ENCODE results near the gene KRTAP13-2. TPM values are rescaled to one million over a fixed set of nuclear protein-coding genes. Genes with fewer than 3 reads are reported as not detected.

Gene KRTAP13-2
- total and polyA plus RNA-seq, 2 experiments from 2014 or later: not detected

DNA sequence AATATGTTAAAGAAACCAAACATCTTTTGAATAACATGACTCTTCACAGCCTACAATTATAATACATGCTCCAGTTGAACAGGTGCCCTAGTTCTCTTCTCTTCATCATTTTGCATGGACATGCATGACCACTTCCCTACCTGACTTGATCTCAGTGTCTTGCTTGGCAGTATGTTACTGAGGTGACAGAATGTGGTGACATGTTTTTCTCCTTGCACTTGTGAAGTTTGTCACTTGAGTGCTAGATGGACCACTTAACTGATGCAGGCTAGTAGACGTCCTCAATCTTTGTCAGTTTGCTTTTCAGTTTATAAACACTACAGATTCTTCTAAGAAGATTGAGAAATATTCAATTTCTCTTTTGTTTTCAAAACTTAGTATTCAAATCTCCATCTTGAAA lies 10.1 kb upstream of the KRTAP13-2 start:
- DNase-seq (ENCODE audit: low spot score): no peak
- H3K79me2 ChIP-seq (replicated peaks; ENCODE audit: insufficient read depth): no peaks in the 10 kb centered on the region
- H3K27ac Mint-ChIP-seq: no peak overlapping the region
- no peaks in the 10 kb centered on the region for H3K36me3 ChIP-seq (ENCODE audit: insufficient read depth)
- H3K4me1 ChIP-seq (ENCODE audit: insufficient read depth): no peaks in the 10 kb centered on the region
- no peaks in the 10 kb centered on the region for H3K27me3 ChIP-seq (ENCODE audit: insufficient read depth)
- peaks cover 3% of the 10 kb centered on the region; the same call in 1 of the 3 replicates for H3K9me3 Mint-ChIP-seq
- no peaks in the 10 kb centered on the region for H3F3A ChIP-seq (replicated peaks; ENCODE audit: low read depth)
- no peak overlapping the region for H3K4me3 ChIP-seq
- peaks cover 4% of the 10 kb centered on the region; the same call in 1 of the 3 replicates for H3K4me1 Mint-ChIP-seq
- no peak for ATAC-seq
- peaks cover 19% of the 10 kb centered on the region; the same call in 1 of the 2 replicates for H3K9me2 ChIP-seq (ENCODE audit: insufficient read depth)
- H4K20me1 ChIP-seq (replicated peaks; ENCODE audit: insufficient read depth): no peaks in the 10 kb centered on the region
- H2AFZ ChIP-seq: no peak overlapping the region
- H3K36me3 Mint-ChIP-seq (ENCODE audit: low read depth): no peaks in the 10 kb centered on the region
- H3K27ac ChIP-seq (ENCODE audit: low read depth): no peak overlapping the region
- no peak overlapping the region for H3K4me2 ChIP-seq
- TF ChIP-seq ZNF331 (CRISPR knock-in tag; IDR thresholded peaks at IDR 0.05; ENCODE audit: low read depth) (no peak), EZH2phosphoT487 (IDR thresholded peaks at IDR 0.05; ENCODE audit: unreplicated experiment) (no peak), POLR2AphosphoS5 (IDR thresholded peaks at IDR 0.05; ENCODE audit: low read depth) (no peak), JUNB (IDR thresholded peaks at IDR 0.05; ENCODE audit: unreplicated experiment) (no peak), STAT1 (IDR thresholded peaks at IDR 0.05; ENCODE audit: unreplicated experiment) (no peak), NANOG (IDR thresholded peaks at IDR 0.05; ENCODE audit: borderline replicate concordance) (no peak), CREB1 (CRISPR knock-in tag; IDR thresholded peaks at IDR 0.05; ENCODE audit: low read depth) (no peak), ZNF114 (CRISPR knock-in tag; IDR thresholded peaks at IDR 0.05) (no peak), EZH2 (IDR thresholded peaks at IDR 0.05; ENCODE audit: low read depth, unreplicated experiment) (no peak)
- TF ChIP-seq, protein P1, sequence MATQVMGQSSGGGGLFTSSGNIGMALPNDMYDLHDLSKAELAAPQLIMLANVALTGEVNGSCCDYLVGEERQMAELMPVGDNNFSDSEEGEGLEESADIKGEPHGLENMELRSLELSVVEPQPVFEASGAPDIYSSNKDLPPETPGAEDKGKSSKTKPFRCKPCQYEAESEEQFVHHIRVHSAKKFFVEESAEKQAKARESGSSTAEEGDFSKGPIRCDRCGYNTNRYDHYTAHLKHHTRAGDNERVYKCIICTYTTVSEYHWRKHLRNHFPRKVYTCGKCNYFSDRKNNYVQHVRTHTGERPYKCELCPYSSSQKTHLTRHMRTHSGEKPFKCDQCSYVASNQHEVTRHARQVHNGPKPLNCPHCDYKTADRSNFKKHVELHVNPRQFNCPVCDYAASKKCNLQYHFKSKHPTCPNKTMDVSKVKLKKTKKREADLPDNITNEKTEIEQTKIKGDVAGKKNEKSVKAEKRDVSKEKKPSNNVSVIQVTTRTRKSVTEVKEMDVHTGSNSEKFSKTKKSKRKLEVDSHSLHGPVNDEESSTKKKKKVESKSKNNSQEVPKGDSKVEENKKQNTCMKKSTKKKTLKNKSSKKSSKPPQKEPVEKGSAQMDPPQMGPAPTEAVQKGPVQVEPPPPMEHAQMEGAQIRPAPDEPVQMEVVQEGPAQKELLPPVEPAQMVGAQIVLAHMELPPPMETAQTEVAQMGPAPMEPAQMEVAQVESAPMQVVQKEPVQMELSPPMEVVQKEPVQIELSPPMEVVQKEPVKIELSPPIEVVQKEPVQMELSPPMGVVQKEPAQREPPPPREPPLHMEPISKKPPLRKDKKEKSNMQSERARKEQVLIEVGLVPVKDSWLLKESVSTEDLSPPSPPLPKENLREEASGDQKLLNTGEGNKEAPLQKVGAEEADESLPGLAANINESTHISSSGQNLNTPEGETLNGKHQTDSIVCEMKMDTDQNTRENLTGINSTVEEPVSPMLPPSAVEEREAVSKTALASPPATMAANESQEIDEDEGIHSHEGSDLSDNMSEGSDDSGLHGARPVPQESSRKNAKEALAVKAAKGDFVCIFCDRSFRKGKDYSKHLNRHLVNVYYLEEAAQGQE (IDR thresholded peaks at IDR 0.05; ENCODE audit: unreplicated experiment): no peak
- TF ChIP-seq, protein P2, sequence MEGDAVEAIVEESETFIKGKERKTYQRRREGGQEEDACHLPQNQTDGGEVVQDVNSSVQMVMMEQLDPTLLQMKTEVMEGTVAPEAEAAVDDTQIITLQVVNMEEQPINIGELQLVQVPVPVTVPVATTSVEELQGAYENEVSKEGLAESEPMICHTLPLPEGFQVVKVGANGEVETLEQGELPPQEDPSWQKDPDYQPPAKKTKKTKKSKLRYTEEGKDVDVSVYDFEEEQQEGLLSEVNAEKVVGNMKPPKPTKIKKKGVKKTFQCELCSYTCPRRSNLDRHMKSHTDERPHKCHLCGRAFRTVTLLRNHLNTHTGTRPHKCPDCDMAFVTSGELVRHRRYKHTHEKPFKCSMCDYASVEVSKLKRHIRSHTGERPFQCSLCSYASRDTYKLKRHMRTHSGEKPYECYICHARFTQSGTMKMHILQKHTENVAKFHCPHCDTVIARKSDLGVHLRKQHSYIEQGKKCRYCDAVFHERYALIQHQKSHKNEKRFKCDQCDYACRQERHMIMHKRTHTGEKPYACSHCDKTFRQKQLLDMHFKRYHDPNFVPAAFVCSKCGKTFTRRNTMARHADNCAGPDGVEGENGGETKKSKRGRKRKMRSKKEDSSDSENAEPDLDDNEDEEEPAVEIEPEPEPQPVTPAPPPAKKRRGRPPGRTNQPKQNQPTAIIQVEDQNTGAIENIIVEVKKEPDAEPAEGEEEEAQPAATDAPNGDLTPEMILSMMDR (conservative IDR thresholded peaks at IDR 0.05; ENCODE audit: low read depth in 2 of 2): no peak
- TF ChIP-seq, protein P3, sequence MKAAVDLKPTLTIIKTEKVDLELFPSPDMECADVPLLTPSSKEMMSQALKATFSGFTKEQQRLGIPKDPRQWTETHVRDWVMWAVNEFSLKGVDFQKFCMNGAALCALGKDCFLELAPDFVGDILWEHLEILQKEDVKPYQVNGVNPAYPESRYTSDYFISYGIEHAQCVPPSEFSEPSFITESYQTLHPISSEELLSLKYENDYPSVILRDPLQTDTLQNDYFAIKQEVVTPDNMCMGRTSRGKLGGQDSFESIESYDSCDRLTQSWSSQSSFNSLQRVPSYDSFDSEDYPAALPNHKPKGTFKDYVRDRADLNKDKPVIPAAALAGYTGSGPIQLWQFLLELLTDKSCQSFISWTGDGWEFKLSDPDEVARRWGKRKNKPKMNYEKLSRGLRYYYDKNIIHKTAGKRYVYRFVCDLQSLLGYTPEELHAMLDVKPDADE (IDR thresholded peaks at IDR 0.05): no peak
- TF ChIP-seq, protein P4, sequence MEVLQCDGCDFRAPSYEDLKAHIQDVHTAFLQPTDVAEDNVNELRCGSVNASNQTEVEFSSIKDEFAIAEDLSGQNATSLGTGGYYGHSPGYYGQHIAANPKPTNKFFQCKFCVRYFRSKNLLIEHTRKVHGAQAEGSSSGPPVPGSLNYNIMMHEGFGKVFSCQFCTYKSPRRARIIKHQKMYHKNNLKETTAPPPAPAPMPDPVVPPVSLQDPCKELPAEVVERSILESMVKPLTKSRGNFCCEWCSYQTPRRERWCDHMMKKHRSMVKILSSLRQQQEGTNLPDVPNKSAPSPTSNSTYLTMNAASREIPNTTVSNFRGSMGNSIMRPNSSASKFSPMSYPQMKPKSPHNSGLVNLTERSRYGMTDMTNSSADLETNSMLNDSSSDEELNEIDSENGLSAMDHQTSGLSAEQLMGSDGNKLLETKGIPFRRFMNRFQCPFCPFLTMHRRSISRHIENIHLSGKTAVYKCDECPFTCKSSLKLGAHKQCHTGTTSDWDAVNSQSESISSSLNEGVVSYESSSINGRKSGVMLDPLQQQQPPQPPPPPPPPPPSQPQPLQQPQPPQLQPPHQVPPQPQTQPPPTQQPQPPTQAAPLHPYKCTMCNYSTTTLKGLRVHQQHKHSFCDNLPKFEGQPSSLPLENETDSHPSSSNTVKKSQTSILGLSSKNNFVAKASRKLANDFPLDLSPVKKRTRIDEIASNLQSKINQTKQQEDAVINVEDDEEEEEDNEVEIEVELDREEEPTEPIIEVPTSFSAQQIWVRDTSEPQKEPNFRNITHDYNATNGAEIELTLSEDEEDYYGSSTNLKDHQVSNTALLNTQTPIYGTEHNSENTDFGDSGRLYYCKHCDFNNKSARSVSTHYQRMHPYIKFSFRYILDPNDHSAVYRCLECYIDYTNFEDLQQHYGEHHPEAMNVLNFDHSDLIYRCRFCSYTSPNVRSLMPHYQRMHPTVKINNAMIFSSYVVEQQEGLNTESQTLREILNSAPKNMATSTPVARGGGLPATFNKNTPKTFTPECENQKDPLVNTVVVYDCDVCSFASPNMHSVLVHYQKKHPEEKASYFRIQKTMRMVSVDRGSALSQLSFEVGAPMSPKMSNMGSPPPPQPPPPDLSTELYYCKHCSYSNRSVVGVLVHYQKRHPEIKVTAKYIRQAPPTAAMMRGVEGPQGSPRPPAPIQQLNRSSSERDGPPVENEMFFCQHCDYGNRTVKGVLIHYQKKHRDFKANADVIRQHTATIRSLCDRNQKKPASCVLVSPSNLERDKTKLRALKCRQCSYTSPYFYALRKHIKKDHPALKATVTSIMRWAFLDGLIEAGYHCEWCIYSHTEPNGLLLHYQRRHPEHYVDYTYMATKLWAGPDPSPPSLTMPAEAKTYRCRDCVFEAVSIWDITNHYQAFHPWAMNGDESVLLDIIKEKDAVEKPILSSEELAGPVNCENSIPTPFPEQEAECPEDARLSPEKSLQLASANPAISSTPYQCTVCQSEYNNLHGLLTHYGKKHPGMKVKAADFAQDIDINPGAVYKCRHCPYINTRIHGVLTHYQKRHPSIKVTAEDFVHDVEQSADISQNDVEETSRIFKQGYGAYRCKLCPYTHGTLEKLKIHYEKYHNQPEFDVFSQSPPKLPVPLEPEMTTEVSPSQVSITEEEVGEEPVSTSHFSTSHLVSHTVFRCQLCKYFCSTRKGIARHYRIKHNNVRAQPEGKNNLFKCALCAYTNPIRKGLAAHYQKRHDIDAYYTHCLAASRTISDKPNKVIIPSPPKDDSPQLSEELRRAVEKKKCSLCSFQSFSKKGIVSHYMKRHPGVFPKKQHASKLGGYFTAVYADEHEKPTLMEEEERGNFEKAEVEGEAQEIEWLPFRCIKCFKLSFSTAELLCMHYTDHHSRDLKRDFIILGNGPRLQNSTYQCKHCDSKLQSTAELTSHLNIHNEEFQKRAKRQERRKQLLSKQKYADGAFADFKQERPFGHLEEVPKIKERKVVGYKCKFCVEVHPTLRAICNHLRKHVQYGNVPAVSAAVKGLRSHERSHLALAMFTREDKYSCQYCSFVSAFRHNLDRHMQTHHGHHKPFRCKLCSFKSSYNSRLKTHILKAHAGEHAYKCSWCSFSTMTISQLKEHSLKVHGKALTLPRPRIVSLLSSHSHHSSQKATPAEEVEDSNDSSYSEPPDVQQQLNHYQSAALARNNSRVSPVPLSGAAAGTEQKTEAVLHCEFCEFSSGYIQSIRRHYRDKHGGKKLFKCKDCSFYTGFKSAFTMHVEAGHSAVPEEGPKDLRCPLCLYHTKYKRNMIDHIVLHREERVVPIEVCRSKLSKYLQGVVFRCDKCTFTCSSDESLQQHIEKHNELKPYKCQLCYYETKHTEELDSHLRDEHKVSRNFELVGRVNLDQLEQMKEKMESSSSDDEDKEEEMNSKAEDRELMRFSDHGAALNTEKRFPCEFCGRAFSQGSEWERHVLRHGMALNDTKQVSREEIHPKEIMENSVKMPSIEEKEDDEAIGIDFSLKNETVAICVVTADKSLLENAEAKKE (CRISPR knock-in tag; IDR thresholded peaks at IDR 0.05): no peak
- H3K27me3 Mint-ChIP-seq (ENCODE audit: insufficient read depth, low read depth, poor library complexity): peaks cover 5% of the 10 kb centered on the region
- H3K4me3 Mint-ChIP-seq: no peak overlapping the region

All from GM23338 (cell line).